WERI-Rb-1 (cell line): ENCODE data around the gene ARHGEF4.

Experiments
- DNase-seq: peaks from one replicate; pipeline ENCODE4 v3.0.0-alpha.2; 2020
- H3K27ac ChIP-seq: fragments of 250-450 bp; sonication (Bioruptor Pico); 2 replicates; pipeline ENCODE4 v1.5.1; 2020; ENCODE audit warnings: mild to moderate bottlenecking, moderate library complexity
- H3K27me3 ChIP-seq: fragments of 250-450 bp; sonication (Bioruptor Pico); 2 replicates; pipeline ENCODE4 v1.5.1; 2021; ENCODE audit warnings: mild to moderate bottlenecking, low read depth, moderate library complexity; ENCODE audit not compliant: insufficient read depth, severe bottlenecking
- H3K36me3 ChIP-seq: fragments of 250-450 bp; sonication (Bioruptor Pico); 2 replicates; pipeline ENCODE4 v1.5.1; 2020; ENCODE audit warnings: mild to moderate bottlenecking, moderate library complexity
- H3K4me3 ChIP-seq: 2 replicates; pipeline ENCODE4 v1.5.1; 2011; ENCODE audit warnings: low read depth, mild to moderate bottlenecking, control low read depth, low read length
- H3K9me3 ChIP-seq: fragments of 250-450 bp; sonication (Bioruptor Pico); 2 replicates; pipeline ENCODE4 v1.5.1; 2021; ENCODE audit warnings: mild to moderate bottlenecking, moderate library complexity; ENCODE audit not compliant: severe bottlenecking
- CTCF ChIP-seq: IDR thresholded peaks from 2 replicates; pipeline ENCODE4 v1.5.1; 2011; ENCODE audit warnings: low read depth, mild to moderate bottlenecking, control low read depth, inconsistent platforms, low read length

ARHGEF4 gene

GRCh38 chr2:131040661-131041401 is 204.1 kb downstream of the ARHGEF4 start:
- TF ChIP-seq CTCF = no peak
- DNase-seq = no peak
- H3K36me3 ChIP-seq = peaks cover 2% of the 10 kb centered on the region; the same call in 1 of the 2 replicates
- H3K4me3 ChIP-seq = no peak overlapping the region
- no peaks in the 10 kb centered on the region for H3K27me3 ChIP-seq
- H3K9me3 ChIP-seq = no peaks in the 10 kb centered on the region
- H3K27ac ChIP-seq = no peak overlapping the region

GRCh38 chr2:131041402-131042147 is 204.9 kb downstream of the ARHGEF4 start:
- DNase-seq = no peak
- Histone ChIP-seq H3K27ac (no peak overlapping the region), H3K27me3 (no peaks in the 10 kb centered on the region), H3K36me3 (peaks cover 4% of the 10 kb centered on the region), H3K4me3 (no peak overlapping the region), H3K9me3 (no peaks in the 10 kb centered on the region)
- TF ChIP-seq CTCF = no peak

GRCh38 chr2:131042148-131042775 is 205.5 kb downstream of the ARHGEF4 start:
- Histone ChIP-seq H3K27me3 (no peaks in the 10 kb centered on the region), H3K4me3 (no peak overlapping the region), H3K9me3 (no peaks in the 10 kb centered on the region), H3K36me3 (peaks cover 11% of the 10 kb centered on the region), H3K27ac (no peak overlapping the region)
- DNase-seq = no peak
- no peak for TF ChIP-seq CTCF

- no peaks in the 10 kb centered on the region for H3K27me3 ChIP-seq
- H3K4me3 ChIP-seq = no peak overlapping the region
- peaks cover 21% of the 10 kb centered on the region for H3K36me3 ChIP-seq
- no peak for DNase-seq
- no peaks in the 10 kb centered on the region for H3K9me3 ChIP-seq
- H3K27ac ChIP-seq = no peak overlapping the region
- no peak for TF ChIP-seq CTCF
Measured at GRCh38 chr2:131043199-131044074, 206.7 kb downstream of the ARHGEF4 start.

- H3K27me3 ChIP-seq = no peaks in the 10 kb centered on the region
- no peak for DNase-seq
- no peak overlapping the region for H3K27ac ChIP-seq
- H3K36me3 ChIP-seq = peaks cover 27% of the 10 kb centered on the region
- no peak for TF ChIP-seq CTCF
- H3K4me3 ChIP-seq = no peak overlapping the region
- H3K9me3 ChIP-seq = no peaks in the 10 kb centered on the region
Measured at GRCh38 chr2:131044075-131044756, 207.5 kb downstream of the ARHGEF4 start.
